HEK293 (cell line): ENCODE measurements around the gene NT5M.

Source experiments
- CTCF ChIA-PET: fragments of 350-600 bp; formaldehyde crosslinking; extraction: SDS; loops from one replicate; lab custom pipeline; 2021; ENCODE audit warnings: antibody characterized with exemption; lab: Yijun Ruan, JAX
- POLR2A ChIA-PET: fragments of 300-600 bp; formaldehyde crosslinking; extraction: SDS; loops from one replicate; lab custom pipeline; 2020; ENCODE audit warnings: antibody characterized with exemption, inconsistent platforms; lab: Yijun Ruan, JAX
- H3K27ac ChIP-seq: fragments of 200-500 bp; sonication (Bioruptor generic); 2 replicates; pipeline ENCODE4 v1.5.1; 2014; ENCODE audit warnings: low read depth, low read length, control low read depth, inconsistent platforms; ENCODE audit errors: extremely low read depth
- H3K36me3 ChIP-seq, 2 experiments: fragments of 200-500 bp in 1 of 2; sonication (Bioruptor generic) in 1 of 2; 1 replicate in 1 of 2; 2 replicates in 1 of 2; pipeline ENCODE4 v1.5.1; 2014 to 2017; ENCODE audit warnings: inconsistent platforms in 2 of 2, low read length in 2 of 2; ENCODE audit not compliant: control insufficient read depth in 2 of 2, insufficient read depth in 1 of 2
- H3K4me1 ChIP-seq: fragments of 200-500 bp; sonication (Bioruptor generic); 2 replicates; pipeline ENCODE4 v1.5.1; 2014; ENCODE audit warnings: mild to moderate bottlenecking, low read length, inconsistent platforms; ENCODE audit not compliant: control insufficient read depth, insufficient read depth
- H3K4me3 ChIP-seq: 2 replicates; pipeline ENCODE4 v1.5.1; 2011; ENCODE audit warnings: low read depth, mild to moderate bottlenecking, control low read depth, low read length, moderate library complexity
- H3K9me3 ChIP-seq: fragments of 200-500 bp; sonication (Bioruptor generic); 2 replicates; pipeline ENCODE4 v1.5.1; 2014; ENCODE audit warnings: low read depth, low read length, inconsistent platforms; ENCODE audit not compliant: control insufficient read depth, insufficient read depth
- GLIS2 ChIP-seq: fragments of 450-650 bp; formaldehyde crosslinking; IDR thresholded peaks from 2 replicates; pipeline ENCODE4 v1.5.1; 2016; ENCODE audit warnings: missing biosample characterization, missing genetic modification characterization
- KLF7 ChIP-seq: fragments of 450-650 bp; formaldehyde crosslinking; IDR thresholded peaks from 2 replicates; pipeline ENCODE4 v1.5.1; 2016; ENCODE audit warnings: missing biosample characterization, missing genetic modification characterization, borderline replicate concordance
- SCRT2 ChIP-seq: fragments of 450-650 bp; formaldehyde crosslinking; IDR thresholded peaks from 2 replicates; pipeline ENCODE4 v1.5.1; 2016; ENCODE audit warnings: missing biosample characterization, missing genetic modification characterization
- ZBTB17 ChIP-seq: fragments of 450-650 bp; formaldehyde crosslinking; IDR thresholded peaks from 2 replicates; pipeline ENCODE4 v1.5.1; 2016; ENCODE audit warnings: missing biosample characterization, missing genetic modification characterization
- ZIC2 ChIP-seq: fragments of 450-650 bp; formaldehyde crosslinking; IDR thresholded peaks from 2 replicates; pipeline ENCODE4 v1.5.1; 2016; ENCODE audit warnings: missing biosample characterization, missing genetic modification characterization
- ZNF10 ChIP-seq: fragments of 450-650 bp; formaldehyde crosslinking; IDR thresholded peaks from 2 replicates; pipeline ENCODE4 v1.5.1; 2017; ENCODE audit warnings: missing biosample characterization, missing genetic modification characterization
- ZNF132 ChIP-seq: fragments of 450-650 bp; formaldehyde crosslinking; IDR thresholded peaks from 2 replicates; pipeline ENCODE4 v1.5.1; 2017; ENCODE audit warnings: missing biosample characterization, missing genetic modification characterization, borderline replicate concordance
- ZNF140 ChIP-seq: fragments of 450-650 bp; formaldehyde crosslinking; IDR thresholded peaks from 2 replicates; pipeline ENCODE4 v1.5.1; 2016; ENCODE audit warnings: missing biosample characterization, missing genetic modification characterization
- ZNF221 ChIP-seq: fragments of 450-650 bp; formaldehyde crosslinking; IDR thresholded peaks from 2 replicates; pipeline ENCODE4 v1.5.1; 2017; ENCODE audit warnings: missing biosample characterization, missing genetic modification characterization, borderline replicate concordance
- ZNF274 ChIP-seq, 2 experiments: fragments of 200-500 bp in 1 of 2; fragments of 450-650 bp in 1 of 2; sonication (Bioruptor generic) in 1 of 2; formaldehyde crosslinking in 1 of 2; IDR thresholded peaks; 2 replicates each; pipeline versions ENCODE4 v1.5.1 to v1.6.1; 2014 to 2016; ENCODE audit warnings: borderline replicate concordance in 1 of 2, inconsistent platforms in 1 of 2, low read length in 1 of 2, missing biosample characterization in 1 of 2, missing genetic modification characterization in 1 of 2
- ZNF302 ChIP-seq: fragments of 450-650 bp; formaldehyde crosslinking; IDR thresholded peaks from 2 replicates; pipeline ENCODE4 v1.5.1; 2016; ENCODE audit warnings: missing biosample characterization, missing genetic modification characterization, low read depth
- ZNF416 ChIP-seq: fragments of 450-650 bp; formaldehyde crosslinking; IDR thresholded peaks from 2 replicates; pipeline ENCODE4 v1.5.1; 2016; ENCODE audit warnings: missing biosample characterization, missing genetic modification characterization
- ZNF433 ChIP-seq: fragments of 450-650 bp; formaldehyde crosslinking; IDR thresholded peaks from 2 replicates; pipeline ENCODE4 v1.5.1; 2016; ENCODE audit warnings: missing biosample characterization, missing genetic modification characterization, low read depth
- ZNF624 ChIP-seq: fragments of 450-650 bp; formaldehyde crosslinking; IDR thresholded peaks from 2 replicates; pipeline ENCODE4 v1.5.1; 2017; ENCODE audit warnings: missing biosample characterization, missing genetic modification characterization
- ZNF660 ChIP-seq: fragments of 450-650 bp; IDR thresholded peaks from 2 replicates; pipeline ENCODE4 v1.5.1; 2018; ENCODE audit warnings: missing biosample characterization, mild to moderate bottlenecking, missing genetic modification characterization
- ZNF76 ChIP-seq: fragments of 450-650 bp; formaldehyde crosslinking; IDR thresholded peaks from 2 replicates; pipeline ENCODE4; 2016; ENCODE audit warnings: low read depth, missing biosample characterization, missing genetic modification characterization, borderline replicate concordance
- ZNF768 ChIP-seq: fragments of 450-650 bp; formaldehyde crosslinking; IDR thresholded peaks from 2 replicates; pipeline ENCODE4 v1.5.1; 2018; ENCODE audit warnings: missing biosample characterization, mild to moderate bottlenecking, missing genetic modification characterization
- TF ChIP-seq, protein P1 (sequence below): sonication (generic); formaldehyde crosslinking; IDR thresholded peaks from 2 replicates; pipeline ENCODE4 v1.8.1; 2022; ENCODE audit warnings: mild to moderate bottlenecking, moderate library complexity, missing genetic modification reagents
- TF ChIP-seq, protein P2 (sequence below): fragments of 450-650 bp; formaldehyde crosslinking; IDR thresholded peaks from 2 replicates; pipeline ENCODE4 v1.5.1; 2016; ENCODE audit warnings: missing biosample characterization, missing genetic modification characterization
- TF ChIP-seq, protein P3 (sequence below): fragments of 450-650 bp; formaldehyde crosslinking; IDR thresholded peaks from 2 replicates; pipeline ENCODE4 v1.5.1; 2016; ENCODE audit warnings: missing biosample characterization, missing genetic modification characterization

The NT5M gene

DNA sequence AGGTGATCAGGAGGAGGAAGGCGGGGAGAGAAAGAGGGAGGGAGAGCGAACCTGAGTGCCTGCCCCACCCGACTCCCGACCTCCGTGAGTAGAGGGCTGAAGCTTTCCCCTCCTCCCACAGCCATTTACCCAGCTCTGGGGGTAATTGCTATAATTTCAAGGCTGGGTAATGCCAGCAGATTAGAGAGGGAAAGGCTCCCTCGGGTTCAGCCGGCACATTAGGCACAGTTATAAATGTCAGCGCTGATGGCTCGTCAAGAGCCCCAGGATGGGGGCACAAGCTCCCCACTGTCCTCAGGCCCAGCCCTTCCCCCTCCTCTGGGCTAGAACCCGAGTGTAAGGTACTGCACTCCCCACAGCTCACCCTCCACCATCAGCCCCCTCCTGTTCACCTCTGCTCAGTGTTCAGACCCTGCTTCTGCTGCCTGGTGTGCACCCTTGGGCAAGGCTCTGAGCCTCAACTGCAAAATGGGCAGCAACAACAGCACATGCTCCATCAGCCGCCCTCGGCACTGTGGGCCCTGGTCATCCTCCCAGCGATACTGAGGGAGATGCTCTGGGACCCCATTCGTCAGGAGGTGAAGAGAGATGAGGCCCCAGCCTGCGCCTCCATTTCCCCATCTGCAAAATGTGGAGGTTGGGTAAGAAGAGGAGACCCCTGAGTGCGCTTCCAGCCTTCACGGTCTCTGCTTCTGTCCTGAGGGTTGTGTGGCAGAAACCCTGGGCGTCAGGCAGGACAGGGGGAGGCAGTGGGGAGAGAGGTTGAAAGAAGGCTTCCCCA lies 77.2 kb downstream of the NT5M start:
- Histone ChIP-seq H3K4me1 (no peaks in the 10 kb centered on the region), H3K36me3 (no peaks in the 10 kb centered on the region), H3K9me3 (no peaks in the 10 kb centered on the region), H3K4me3 (no peak overlapping the region), H3K27ac (no peak overlapping the region)
- POLR2A ChIA-PET: no interaction called here
- CTCF ChIA-PET: interaction anchor here (1.4 kb wide), 1 partner anchor 25 kb away, joined by 3 read pairs; no protein-coding TSS in a partner anchor
- TF ChIP-seq ZNF302 (tag by site-specific recombination) (no peak), ZIC2 (0 out of 2 replicates have a peak, but pooled peaks have one; percentile 14), GLIS2 (tag by site-specific recombination) (no peak), ZNF10 (no peak), ZNF660 (tag by site-specific recombination) (no peak), ZNF221 (no peak)

DNA sequence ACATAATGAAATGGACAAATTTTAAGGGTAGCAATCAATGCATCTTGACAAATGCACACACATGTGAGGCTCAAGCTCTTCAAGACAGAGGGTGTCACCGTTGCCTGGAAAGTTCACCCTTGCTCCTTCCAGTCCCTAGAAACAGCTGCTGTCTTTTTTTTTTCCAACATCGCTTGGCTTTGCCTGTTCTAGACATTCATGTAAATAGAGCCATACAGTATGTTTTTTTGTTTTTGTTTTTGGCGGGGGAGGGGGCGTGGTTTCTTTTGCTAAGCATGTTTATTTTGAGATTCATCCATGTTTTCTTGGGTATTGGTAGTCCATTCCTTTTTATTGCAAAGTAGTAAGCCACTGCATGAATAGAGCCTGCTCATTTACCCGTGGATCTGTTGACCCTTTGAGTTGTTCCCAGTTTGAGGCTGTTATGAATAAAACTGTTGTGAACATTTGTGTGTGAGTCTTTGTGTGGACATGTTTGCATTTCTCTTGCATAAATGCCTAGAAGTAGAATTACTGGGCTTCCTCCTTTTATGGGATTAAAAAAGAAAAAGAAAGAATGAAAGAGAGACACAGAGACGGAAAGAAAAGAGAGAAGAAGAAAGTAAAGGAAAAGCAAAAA lies 78.4 kb downstream of the NT5M start:
- POLR2A ChIA-PET: no interaction called here
- H3K4me1 ChIP-seq: no peaks in the 10 kb centered on the region
- H3K9me3 ChIP-seq: no peaks in the 10 kb centered on the region
- H3K4me3 ChIP-seq: no peak overlapping the region
- peak; percentile 58; the same call in 1 of the 2 replicates for TF ChIP-seq ZBTB17 (tag by site-specific recombination)
- no peak for TF ChIP-seq ZNF416
- CTCF ChIA-PET: interaction anchor here (0.7 to 1.0 kb wide), 2 partner anchors 54 to 516 kb away, joined by 3 to 8 read pairs; no protein-coding TSS in a partner anchor
- H3K36me3 ChIP-seq: no peaks in the 10 kb centered on the region
- H3K27ac ChIP-seq: no peak overlapping the region

DNA sequence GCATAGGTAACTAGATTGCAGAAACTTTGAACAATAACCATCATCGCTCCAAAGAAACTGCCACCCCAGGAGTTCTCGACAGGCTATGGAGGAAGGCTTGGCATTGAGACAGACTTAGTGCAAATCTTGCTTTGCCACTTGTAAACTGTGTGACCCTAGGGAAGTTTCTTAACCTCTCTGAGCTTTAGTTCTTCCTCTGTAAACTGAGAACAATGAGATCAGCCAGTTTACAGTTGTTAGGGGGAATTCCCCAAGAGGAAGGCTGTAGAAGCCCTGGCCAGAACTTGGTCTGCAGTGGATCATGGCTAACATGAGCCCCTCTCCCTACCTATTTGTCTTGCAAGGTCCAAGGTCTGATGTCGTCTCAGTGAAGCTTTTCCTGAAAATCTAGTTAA lies 78.9 kb downstream of the NT5M start:
- Histone ChIP-seq H3K36me3 (no peaks in the 10 kb centered on the region), H3K27ac (no peak overlapping the region), H3K9me3 (no peaks in the 10 kb centered on the region)
- POLR2A ChIA-PET: interaction anchor here (0.7 kb wide), 2 partner anchors 38 to 74 kb away, joined by 3 read pairs; no protein-coding TSS in a partner anchor
- 0 out of 2 replicates have a peak, but pooled peaks have one; percentile 33 for TF ChIP-seq ZNF768 (tag by site-specific recombination)
- TF ChIP-seq, protein P1, sequence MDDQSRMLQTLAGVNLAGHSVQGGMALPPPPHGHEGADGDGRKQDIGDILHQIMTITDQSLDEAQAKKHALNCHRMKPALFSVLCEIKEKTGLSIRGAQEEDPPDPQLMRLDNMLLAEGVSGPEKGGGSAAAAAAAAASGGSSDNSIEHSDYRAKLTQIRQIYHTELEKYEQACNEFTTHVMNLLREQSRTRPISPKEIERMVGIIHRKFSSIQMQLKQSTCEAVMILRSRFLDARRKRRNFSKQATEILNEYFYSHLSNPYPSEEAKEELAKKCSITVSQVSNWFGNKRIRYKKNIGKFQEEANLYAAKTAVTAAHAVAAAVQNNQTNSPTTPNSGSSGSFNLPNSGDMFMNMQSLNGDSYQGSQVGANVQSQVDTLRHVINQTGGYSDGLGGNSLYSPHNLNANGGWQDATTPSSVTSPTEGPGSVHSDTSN: no peak
- no peak for TF ChIP-seq KLF7 (tag by site-specific recombination)
- TF ChIP-seq, all 188 proteins: peak for 1
- H3K4me1 ChIP-seq: no peaks in the 10 kb centered on the region
- CTCF ChIA-PET: interaction anchor here (1.0 kb wide), 1 partner anchor 53 kb away, joined by 8 read pairs; no protein-coding TSS in a partner anchor
- H3K4me3 ChIP-seq: no peak overlapping the region

DNA sequence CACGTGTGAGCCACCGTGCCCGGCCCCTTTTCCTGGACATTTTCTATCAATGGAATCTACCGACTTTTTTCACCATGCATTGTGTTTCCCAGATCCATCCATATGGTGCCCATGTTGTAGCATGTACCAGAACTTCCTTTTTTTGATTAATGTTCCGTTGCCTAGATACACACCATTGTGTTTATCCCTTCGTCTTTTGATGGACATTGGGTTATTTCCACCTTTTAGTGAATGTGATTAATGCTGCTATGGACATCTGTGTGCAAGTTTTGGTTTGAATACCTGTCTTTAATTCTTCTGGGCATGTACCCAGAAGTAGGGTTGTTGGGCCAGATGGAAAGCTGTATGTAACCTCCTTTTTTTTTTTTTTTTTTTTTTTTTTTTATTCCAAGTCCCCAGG lies 79.8 kb downstream of the NT5M start:
- Histone ChIP-seq H3K9me3 (no peaks in the 10 kb centered on the region), H3K27ac (no peak overlapping the region), H3K4me3 (no peak overlapping the region), H3K4me1 (no peaks in the 10 kb centered on the region), H3K36me3 (no peaks in the 10 kb centered on the region)
- ChIA-PET POLR2A (interaction anchor here (0.7 kb wide), 1 partner anchor 179 kb away, joined by 4 read pairs; no protein-coding TSS in a partner anchor), CTCF (no interaction called here)
- TF ChIP-seq ZNF433 (no peak), SCRT2 (tag by site-specific recombination) (no peak), ZNF140 (no peak), ZNF132 (tag by site-specific recombination) (no peak), ZNF274 (IDR thresholded peaks at IDR 0.05; ENCODE audit: low read length) (no peak), ZNF274 (tag by site-specific recombination; IDR thresholded peaks at IDR 0.05; ENCODE audit: borderline replicate concordance) (no peak), ZNF76 (tag by site-specific recombination) (no peak), ZNF624 (tag by site-specific recombination) (no peak)
- TF ChIP-seq, protein P2, sequence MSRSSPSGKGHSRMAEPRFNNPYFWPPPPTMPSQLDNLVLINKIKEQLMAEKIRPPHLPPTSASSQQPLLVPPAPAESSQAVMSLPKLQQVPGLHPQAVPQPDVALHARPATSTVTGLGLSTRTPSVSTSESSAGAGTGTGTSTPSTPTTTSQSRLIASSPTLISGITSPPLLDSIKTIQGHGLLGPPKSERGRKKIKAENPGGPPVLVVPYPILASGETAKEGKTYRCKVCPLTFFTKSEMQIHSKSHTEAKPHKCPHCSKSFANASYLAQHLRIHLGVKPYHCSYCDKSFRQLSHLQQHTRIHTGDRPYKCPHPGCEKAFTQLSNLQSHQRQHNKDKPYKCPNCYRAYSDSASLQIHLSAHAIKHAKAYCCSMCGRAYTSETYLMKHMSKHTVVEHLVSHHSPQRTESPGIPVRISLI (tag by site-specific recombination): no peak
- TF ChIP-seq, protein P3, sequence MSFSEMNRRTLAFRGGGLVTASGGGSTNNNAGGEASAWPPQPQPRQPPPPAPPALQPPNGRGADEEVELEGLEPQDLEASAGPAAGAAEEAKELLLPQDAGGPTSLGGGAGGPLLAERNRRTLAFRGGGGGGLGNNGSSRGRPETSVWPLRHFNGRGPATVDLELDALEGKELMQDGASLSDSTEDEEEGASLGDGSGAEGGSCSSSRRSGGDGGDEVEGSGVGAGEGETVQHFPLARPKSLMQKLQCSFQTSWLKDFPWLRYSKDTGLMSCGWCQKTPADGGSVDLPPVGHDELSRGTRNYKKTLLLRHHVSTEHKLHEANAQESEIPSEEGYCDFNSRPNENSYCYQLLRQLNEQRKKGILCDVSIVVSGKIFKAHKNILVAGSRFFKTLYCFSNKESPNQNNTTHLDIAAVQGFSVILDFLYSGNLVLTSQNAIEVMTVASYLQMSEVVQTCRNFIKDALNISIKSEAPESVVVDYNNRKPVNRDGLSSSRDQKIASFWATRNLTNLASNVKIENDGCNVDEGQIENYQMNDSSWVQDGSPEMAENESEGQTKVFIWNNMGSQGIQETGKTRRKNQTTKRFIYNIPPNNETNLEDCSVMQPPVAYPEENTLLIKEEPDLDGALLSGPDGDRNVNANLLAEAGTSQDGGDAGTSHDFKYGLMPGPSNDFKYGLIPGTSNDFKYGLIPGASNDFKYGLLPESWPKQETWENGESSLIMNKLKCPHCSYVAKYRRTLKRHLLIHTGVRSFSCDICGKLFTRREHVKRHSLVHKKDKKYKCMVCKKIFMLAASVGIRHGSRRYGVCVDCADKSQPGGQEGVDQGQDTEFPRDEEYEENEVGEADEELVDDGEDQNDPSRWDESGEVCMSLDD (tag by site-specific recombination): no peak
